ENCODE results near the gene MEIS2.

The MEIS2 gene

DNA sequence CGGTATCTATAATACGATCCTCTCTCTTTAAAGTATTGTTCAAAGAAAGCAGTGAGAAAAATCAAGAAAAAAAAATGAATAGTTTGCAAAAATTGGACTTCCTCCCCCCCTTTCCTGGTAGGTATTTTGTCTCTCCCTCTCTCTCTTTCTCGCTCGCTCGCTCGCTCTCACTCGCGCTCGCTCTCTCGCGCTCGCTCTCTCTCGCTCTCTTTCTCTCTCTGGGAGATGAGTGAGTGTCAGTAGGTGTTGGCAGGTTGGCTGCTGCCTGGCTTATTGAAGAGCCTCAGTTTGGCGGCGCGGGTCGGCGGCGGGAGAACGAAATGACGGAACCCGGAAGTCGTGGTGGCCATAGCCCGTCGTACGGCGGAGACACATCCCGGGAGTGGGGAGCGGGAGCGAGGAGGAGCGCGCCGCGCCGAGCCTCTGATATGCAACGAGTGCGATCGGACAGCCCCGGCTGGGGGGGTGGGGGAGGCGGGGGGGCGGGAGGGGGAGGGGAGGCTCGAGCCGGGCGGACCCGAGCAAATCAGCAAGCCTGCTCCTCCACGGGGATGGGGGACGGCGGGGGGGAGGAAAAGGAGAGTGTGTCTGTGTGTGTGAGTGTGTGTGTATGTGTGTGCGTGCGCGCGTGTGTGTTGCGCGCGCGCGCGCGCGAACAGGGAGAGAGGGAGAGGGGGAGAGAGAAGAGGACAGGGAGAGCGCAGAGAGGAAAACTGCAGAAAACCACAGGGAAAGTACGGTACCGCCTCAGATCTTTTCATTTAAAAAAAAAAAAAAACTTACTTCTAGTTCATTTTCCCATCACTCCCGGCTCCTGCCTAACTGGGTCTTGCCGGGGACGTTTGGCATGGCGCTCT lies at the start of gene MEIS2:
TSS of gene MEIS2 (minus strand) at position 441 of the 857 bp plus-strand sequence. CDS start 1,083 bp downstream, outside the sequence.
- DNase-seq, result peak; percentile 80

DNA sequence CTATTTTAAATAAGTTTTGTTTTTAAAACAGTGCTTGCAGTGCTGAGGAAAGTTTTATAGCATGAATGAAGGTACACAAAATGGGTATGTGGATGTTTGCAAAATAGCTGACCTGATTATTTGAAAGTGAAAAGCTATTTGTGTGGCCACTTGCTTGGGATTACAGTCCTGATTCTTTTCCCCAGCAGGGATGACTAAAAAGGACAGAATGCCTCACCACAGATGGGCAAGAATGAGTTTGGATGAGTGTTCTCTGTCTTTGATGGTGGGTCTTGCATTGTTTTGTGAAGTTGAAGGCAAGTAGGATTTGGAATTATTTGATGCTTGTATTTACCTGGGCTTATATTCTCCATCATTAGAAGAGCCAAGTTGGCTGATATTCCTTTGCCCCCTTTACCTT lies 48.8 kb upstream of the MEIS2 start:
- no peak for DNase-seq

- DNase-seq, result no peak
Measured at GRCh38 chr15:37148714-37149113, 48.4 kb upstream of the MEIS2 start.

GRCh38 chr15:37143351-37143750 lies 43.0 kb upstream of the MEIS2 start:
- no peak for DNase-seq

- no peak for DNase-seq
Measured at GRCh38 chr15:37142371-37142770, 42.0 kb upstream of the MEIS2 start.

- no peak for DNase-seq
Measured at GRCh38 chr15:37140531-37141058, 40.2 kb upstream of the MEIS2 start.

- no peak for DNase-seq
Measured at GRCh38 chr15:37138591-37139215, 38.4 kb upstream of the MEIS2 start.

DNA sequence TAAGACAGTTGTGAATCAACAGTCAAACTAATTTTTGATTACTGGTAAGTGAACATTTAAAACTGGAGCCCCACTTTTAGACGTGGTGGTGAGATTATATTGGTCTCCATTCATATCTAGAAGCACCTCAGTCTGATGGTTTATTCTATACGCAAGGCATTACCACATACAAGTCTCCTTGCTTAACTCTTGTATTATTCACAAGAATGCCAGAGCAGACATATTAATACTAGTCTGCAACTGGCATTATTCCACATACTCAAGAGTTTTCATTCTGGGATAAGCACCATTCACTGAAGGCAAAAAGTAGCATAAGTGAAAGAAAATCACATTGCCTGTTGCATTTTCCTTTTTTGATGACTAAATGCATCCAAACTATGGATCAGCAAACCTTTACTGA lies 36.9 kb upstream of the MEIS2 start:
- DNase-seq, result no peak

GRCh38 chr15:37136666-37137065 lies 36.3 kb upstream of the MEIS2 start:
- DNase-seq, result no peak

- DNase-seq, result no peak
Measured at GRCh38 chr15:37135225-37135624, 34.9 kb upstream of the MEIS2 start.

DNA sequence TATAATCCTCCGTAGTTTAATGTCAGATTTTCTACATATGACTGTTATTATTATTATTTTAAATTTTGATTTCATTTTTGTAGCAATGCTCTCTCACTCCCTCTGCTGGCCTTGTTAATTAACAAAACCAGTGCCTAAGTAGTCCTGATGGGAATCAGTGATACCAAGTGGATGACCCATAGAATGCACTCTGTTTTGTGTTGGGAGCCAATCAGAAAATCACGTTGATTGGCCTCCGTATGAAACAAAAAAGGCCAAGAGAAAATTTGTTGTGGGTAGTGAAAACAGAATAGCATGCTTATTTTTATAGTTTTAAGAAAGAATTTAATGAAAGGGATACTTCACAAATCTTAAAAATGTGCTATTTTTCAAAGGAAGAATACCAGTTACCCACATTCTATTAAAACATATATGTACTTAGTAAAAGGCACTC lies 34.4 kb upstream of the MEIS2 start:
- DNase-seq, result no peak

GRCh38 chr15:37134244-37134643 lies 33.9 kb upstream of the MEIS2 start:
- DNase-seq, result no peak

DNA sequence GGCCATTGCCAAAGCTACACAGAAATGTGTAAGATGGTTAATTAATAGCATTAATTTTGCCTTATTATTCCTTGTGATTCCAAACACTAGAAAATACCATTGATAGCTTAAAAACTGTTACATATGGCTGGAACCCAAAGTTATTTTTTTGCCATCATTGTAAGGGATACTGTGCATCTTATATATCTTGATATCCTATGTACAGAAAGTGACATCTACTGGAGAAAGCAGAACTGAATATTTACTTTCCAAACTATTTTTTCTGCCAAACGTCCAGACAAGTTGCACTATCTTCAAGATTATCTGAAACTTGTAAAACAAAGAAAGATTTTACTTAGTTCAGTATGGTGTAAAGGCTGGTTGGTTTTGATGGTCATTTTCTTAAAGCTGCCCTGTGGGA lies 33.3 kb upstream of the MEIS2 start:
- no peak for DNase-seq

- DNase-seq, result no peak
Measured at GRCh38 chr15:37132826-37133417, 32.6 kb upstream of the MEIS2 start.

DNA sequence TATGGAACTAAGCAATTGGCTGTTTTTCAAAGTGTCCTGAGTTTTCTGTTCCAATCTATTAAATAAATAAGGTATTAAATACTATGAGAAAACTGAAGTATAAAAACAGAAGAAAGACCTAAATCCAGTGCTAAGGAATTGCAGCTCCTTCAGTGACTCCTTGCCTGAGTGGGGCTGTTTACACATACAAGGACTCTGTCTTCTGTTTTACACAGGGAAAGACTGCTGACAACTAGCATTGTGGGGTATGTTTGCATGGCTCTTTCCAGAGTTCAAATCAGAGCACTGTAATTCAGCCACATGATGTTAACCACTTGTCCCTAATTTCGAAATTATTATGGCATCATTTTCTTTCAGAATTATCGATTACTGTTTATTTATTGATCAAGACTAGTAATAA lies 31.3 kb upstream of the MEIS2 start:
- no peak for DNase-seq

DNA sequence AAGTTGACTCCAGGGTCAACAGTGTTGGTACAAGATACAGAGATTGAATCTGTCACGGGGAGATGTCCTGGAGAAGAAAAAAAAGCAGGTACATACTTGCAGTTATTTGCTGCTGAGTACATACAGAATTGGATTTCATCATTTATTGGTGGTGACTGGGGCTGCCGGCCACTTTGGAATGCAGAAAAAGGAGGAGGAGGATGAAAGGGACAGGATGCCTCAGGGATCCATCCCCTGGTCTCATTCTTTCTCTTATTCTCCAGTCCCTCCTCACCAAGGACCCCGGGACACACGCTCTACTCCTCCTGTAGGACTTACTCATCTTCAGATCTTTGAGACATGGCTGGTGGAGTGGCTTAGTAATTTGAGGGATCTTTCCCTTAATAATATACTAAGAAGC lies 30.0 kb upstream of the MEIS2 start:
- DNase-seq, result no peak

- DNase-seq, result no peak
Measured at GRCh38 chr15:37125143-37125542, 24.8 kb upstream of the MEIS2 start.

GRCh38 chr15:37124331-37124730 lies 24.0 kb upstream of the MEIS2 start:
- DNase-seq, result no peak

DNA sequence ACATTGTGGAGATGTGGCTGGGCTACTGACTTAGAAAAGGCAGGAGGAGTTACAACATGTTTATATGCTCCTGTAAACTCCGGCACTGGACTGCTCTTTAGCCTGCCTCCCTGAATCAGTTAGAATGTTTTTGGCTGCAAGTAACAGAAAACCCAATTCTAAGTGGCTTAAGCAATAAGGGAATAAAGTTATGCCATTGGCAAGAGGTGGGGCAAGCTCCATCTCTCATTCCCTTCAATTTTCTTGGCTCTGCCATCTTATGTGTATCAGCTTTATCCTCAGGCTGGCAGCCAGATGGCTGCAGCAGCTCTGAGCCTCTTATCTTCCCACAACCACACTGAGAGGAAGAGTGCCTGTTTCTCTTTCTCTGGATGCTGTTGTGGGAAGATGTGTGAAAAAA lies 22.4 kb upstream of the MEIS2 start:
- DNase-seq, result no peak

- no peak for DNase-seq
Measured at GRCh38 chr15:37121492-37121891, 21.1 kb upstream of the MEIS2 start.

GRCh38 chr15:37117030-37117429 lies 16.7 kb upstream of the MEIS2 start:
- DNase-seq, result no peak

DNA sequence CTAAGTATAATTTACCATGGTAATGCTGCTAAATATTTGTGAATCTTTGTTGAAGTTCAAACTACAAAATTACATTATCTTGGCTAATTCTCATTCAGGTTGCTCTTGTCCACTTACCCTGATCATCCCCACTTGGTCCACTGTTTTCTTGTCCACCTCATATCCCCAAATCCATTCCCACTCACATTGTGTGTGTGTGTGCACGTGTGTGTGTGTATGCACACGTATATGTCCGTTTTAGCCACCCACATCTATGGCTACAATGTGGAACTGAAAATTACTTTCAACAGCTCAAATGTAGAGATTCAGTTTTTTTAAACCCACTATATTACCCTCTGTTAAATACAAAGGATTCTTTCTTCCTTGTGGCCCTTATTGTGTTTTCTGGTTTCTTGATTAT lies 15.2 kb upstream of the MEIS2 start:
- no peak for DNase-seq

DNA sequence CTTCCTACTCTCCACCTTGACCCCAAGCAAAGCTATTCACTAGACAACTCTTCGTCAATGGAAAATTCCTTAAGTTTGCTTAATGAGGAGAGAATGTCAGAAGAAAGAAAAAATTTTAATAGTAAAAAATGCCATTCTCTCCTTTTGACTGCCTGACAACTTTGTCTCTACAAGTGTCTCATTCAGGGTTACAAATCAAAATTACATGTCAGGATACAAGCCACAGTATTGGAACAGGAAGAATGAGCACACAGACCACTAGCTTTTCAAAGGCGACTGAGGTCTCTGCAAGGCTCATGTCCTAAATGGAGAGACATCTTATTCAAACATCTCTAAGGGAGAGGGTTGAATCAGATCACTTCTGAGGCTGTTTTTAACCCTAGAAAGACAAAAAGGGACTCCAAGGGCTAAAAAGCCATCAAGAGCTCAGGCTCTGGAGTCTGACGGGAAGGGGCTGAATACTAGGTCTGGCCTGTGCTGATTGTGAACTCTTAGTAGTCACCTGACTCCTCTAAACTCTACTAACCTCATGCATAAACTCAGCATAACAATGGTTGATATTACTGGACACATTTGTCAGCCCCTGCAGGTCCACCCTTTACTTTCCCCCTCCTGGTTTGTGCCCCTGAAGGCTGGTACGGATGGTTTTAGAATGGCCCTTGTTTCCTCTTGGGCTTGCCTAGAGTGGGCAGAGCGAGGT lies 12.8 kb upstream of the MEIS2 start:
- DNase-seq, result no peak
